H9 (cell line): Measurements from ENCODE around the gene PIGX. TPM values are rescaled to one million over a fixed set of nuclear protein-coding genes. Genes with fewer than 3 reads are reported as not detected.

Source experiments
- DNase-seq: peaks from one replicate; pipeline ENCODE4 v3.0.0-alpha.2; 2017
- H2AFZ ChIP-seq: one replicate; pipeline ENCODE4 v1.6.1; 2013; ENCODE audit warnings: mild to moderate bottlenecking, low read length, control low read depth, moderate library complexity
- H2AK5ac ChIP-seq: 2 replicates; pipeline ENCODE4 v1.6.1; 2013; ENCODE audit warnings: low read length, control low read depth, mixed read lengths; ENCODE audit not compliant: insufficient read length
- H2BK120ac ChIP-seq: one replicate; pipeline ENCODE4 v1.6.1; 2013; ENCODE audit warnings: low read depth, mild to moderate bottlenecking, low read length, control low read depth, inconsistent platforms; ENCODE audit not compliant: poor library complexity, severe bottlenecking
- H2BK12ac ChIP-seq: 2 replicates; pipeline ENCODE4 v1.6.1; 2013; ENCODE audit warnings: low read length, control low read depth, mixed read lengths, low read depth; ENCODE audit not compliant: insufficient read length
- H2BK15ac ChIP-seq: 2 replicates; pipeline ENCODE4 v1.6.1; 2013; ENCODE audit warnings: low read depth, low read length, control low read depth
- H2BK20ac ChIP-seq: one replicate; pipeline ENCODE4 v1.6.1; 2013; ENCODE audit warnings: low read depth, mild to moderate bottlenecking, low read length, control low read depth, inconsistent platforms; ENCODE audit not compliant: poor library complexity, severe bottlenecking
- H2BK5ac ChIP-seq: 2 replicates; pipeline ENCODE4 v1.6.1; 2013; ENCODE audit warnings: low read length, control low read depth, mixed read lengths; ENCODE audit not compliant: insufficient read length
- H3K14ac ChIP-seq: 2 replicates; pipeline ENCODE4 v1.6.1; 2013; ENCODE audit warnings: low read length, control low read depth; ENCODE audit not compliant: insufficient read depth
- H3K18ac ChIP-seq: 2 replicates; pipeline ENCODE4 v1.6.1; 2013; ENCODE audit warnings: low read depth, mild to moderate bottlenecking, mixed read lengths, low read length, control low read depth; ENCODE audit not compliant: insufficient read length
- H3K23ac ChIP-seq: 2 replicates; pipeline ENCODE4 v1.6.1; 2013; ENCODE audit warnings: low read length, control low read depth, mixed read lengths, low read depth; ENCODE audit not compliant: insufficient read length
- H3K23me2 ChIP-seq: 2 replicates; pipeline ENCODE4 v1.6.1; 2013; ENCODE audit warnings: low read depth, mild to moderate bottlenecking, mixed read lengths, low read length, control low read depth; ENCODE audit not compliant: insufficient read length, poor library complexity, severe bottlenecking
- H3K27ac ChIP-seq: 2 replicates; pipeline ENCODE4 v1.5.1; 2013; ENCODE audit warnings: low read length, control low read depth, mixed read lengths, low read depth; ENCODE audit not compliant: insufficient read length
- H3K27me3 ChIP-seq: 2 replicates; pipeline ENCODE4 v1.6.1; 2013; ENCODE audit warnings: low read length, control low read depth, inconsistent platforms; ENCODE audit not compliant: insufficient read depth
- H3K4ac ChIP-seq: 2 replicates; pipeline ENCODE4 v1.6.1; 2013; ENCODE audit warnings: low read depth, mild to moderate bottlenecking, control low read depth, inconsistent platforms, low read length, moderate library complexity
- H3K4me1 ChIP-seq: 2 replicates; pipeline ENCODE4 v1.6.1; 2013; ENCODE audit warnings: low read length, control low read depth, inconsistent platforms; ENCODE audit not compliant: insufficient read depth
- H3K4me2 ChIP-seq: 2 replicates; pipeline ENCODE4 v1.6.1; 2013; ENCODE audit warnings: low read length, control low read depth, mixed read lengths; ENCODE audit not compliant: insufficient read length, insufficient read depth
- H3K56ac ChIP-seq: 2 replicates; pipeline ENCODE4 v1.6.1; 2013; ENCODE audit warnings: low read depth, mild to moderate bottlenecking, mixed read lengths, low read length, control low read depth; ENCODE audit not compliant: insufficient read length
- H3K79me1 ChIP-seq: 2 replicates; pipeline ENCODE4 v1.6.1; 2013; ENCODE audit warnings: low read depth, mild to moderate bottlenecking, moderate library complexity, low read length, control low read depth, inconsistent platforms; ENCODE audit not compliant: insufficient read depth, poor library complexity, severe bottlenecking
- H3K79me2 ChIP-seq: 2 replicates; pipeline ENCODE4 v1.6.1; 2013; ENCODE audit warnings: low read length, control low read depth, inconsistent platforms; ENCODE audit not compliant: insufficient read depth
- H3K9ac ChIP-seq: 2 replicates; pipeline ENCODE4 v1.6.1; 2013; ENCODE audit warnings: low read length, control low read depth, mixed read lengths; ENCODE audit not compliant: insufficient read length; ENCODE audit errors: extremely low read depth
- H3K9me3 ChIP-seq: one replicate; pipeline ENCODE4 v1.6.1; 2013; ENCODE audit warnings: low read depth, low read length, inconsistent platforms; ENCODE audit not compliant: control insufficient read depth
- H3T11ph ChIP-seq: one replicate; pipeline ENCODE4 v1.6.1; 2013; ENCODE audit warnings: mild to moderate bottlenecking, low read length, control low read depth, inconsistent platforms
- H4K20me1 ChIP-seq: one replicate; pipeline ENCODE4 v1.6.1; 2013; ENCODE audit not compliant: control insufficient read depth, insufficient read length, insufficient read depth
- H4K5ac ChIP-seq: 2 replicates; pipeline ENCODE4 v1.6.1; 2013; ENCODE audit warnings: low read depth, mild to moderate bottlenecking, mixed read lengths, low read length, control low read depth; ENCODE audit not compliant: insufficient read length
- H4K8ac ChIP-seq: replicated peaks from 2 replicates; pipeline ENCODE4 v1.6.1; 2013; ENCODE audit warnings: low read length, control low read depth, mixed read lengths, low read depth; ENCODE audit not compliant: insufficient read length
- H4K91ac ChIP-seq: 2 replicates; pipeline ENCODE4 v1.6.1; 2013; ENCODE audit warnings: low read depth, mild to moderate bottlenecking, moderate library complexity, mixed read lengths, low read length, control low read depth; ENCODE audit not compliant: insufficient read length
- H3K27ac Mint-ChIP-seq, 3 experiments: 2 replicates in 2 of 3; 3 replicates in 1 of 3; pipeline ENCODE4 v1.8.0; 2020 to 2021; ENCODE audit warnings: mixed read lengths in 3 of 3, mild to moderate bottlenecking in 1 of 3, moderate library complexity in 1 of 3
- H3K27me3 Mint-ChIP-seq: 2 replicates; pipeline ENCODE4 v1.8.0; 2021; ENCODE audit warnings: low read depth, mild to moderate bottlenecking, moderate library complexity, mixed read lengths
- H3K36me3 Mint-ChIP-seq, 3 experiments: 2 replicates in 2 of 3; 3 replicates in 1 of 3; pipeline ENCODE4 v1.8.0; 2020 to 2021; ENCODE audit warnings: low read depth in 3 of 3, mixed read lengths in 3 of 3; ENCODE audit not compliant: insufficient read depth in 1 of 3
- H3K4me1 Mint-ChIP-seq, 2 experiments: 2 replicates each; pipeline ENCODE4 v1.8.0; 2020; ENCODE audit warnings: mixed read lengths in 2 of 2
- H3K4me3 Mint-ChIP-seq, 2 experiments: 2 replicates in 1 of 2; 3 replicates in 1 of 2; pipeline ENCODE4 v1.8.0; 2020 to 2021; ENCODE audit warnings: mild to moderate bottlenecking in 2 of 2, mixed read lengths in 2 of 2, moderate library complexity in 1 of 2
- H3K9me3 Mint-ChIP-seq, 2 experiments: 2 replicates in 1 of 2; 3 replicates in 1 of 2; pipeline ENCODE4 v1.8.0; 2020; ENCODE audit warnings: mild to moderate bottlenecking in 2 of 2, mixed read lengths in 2 of 2, moderate library complexity in 1 of 2
- WGBS: extraction: QIAGEN DNeasy Blood & Tissue Kit; methylation state at CpG from one replicate; pipeline ENCODE4 v1.1.7; 2013; ENCODE audit warnings: missing lambda C conversion rate, low lambda C conversion rate, mixed read lengths; ENCODE audit not compliant: insufficient read length; ENCODE audit errors: extremely low coverage; 5-methylcytosine and 5-hydroxymethylcytosine counted together
- total RNA-seq: library from RNA; stranded (reverse); gene quantifications from 2 replicates; pipeline ENCODE4 v1.2.1, GENCODE V29; 2021
- TF ChIP-seq, protein P1 (sequence below): fragments of 200-600 bp; sonication (generic); conservative IDR thresholded peaks from 3 replicates; pipeline ENCODE4 v1.8.0; 2021; ENCODE audit warnings: antibody characterized with exemption, mild to moderate bottlenecking

Gene PIGX
- total RNA-seq, 1 experiment from 2014 or later: 20.0 TPM

DNA sequence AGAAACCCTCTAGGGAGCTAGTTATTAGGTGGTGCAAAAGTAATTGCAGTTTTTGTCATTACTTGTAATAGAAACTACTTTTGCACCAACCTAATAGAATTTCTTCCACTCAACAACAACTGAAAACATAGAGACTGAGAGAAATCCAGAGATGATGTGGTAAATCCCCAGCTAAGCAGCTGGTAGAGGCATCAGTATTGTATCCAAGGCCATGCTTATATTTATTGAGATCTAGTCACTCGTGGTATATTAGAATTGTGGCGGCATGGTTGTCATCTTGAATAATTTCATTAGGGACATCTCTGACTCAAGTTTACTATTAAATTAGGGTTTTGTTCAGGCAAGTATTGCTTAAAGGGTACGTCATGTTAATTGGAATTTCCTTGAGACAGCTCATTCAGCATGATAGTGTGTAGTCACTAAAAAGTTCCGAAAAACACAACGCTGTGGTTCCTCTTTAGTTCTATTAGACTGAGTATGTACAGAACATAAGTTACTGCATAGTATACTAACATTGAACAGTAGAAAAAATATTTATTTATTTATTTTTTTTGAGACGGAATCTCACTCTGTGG lies 62.8 kb downstream of the PIGX start:
- Histone ChIP-seq H3K9ac (no peak overlapping the region), H2BK120ac (no peak overlapping the region), H3K79me2 (peaks cover 44% of the 10 kb centered on the region; the same call in 1 of the 2 replicates), H2BK5ac (no peak overlapping the region), H3K79me1 (peaks cover 3% of the 10 kb centered on the region), H2AK5ac (no peak overlapping the region), H4K20me1 (no peaks in the 10 kb centered on the region), H3K56ac (no peak overlapping the region), H2BK12ac (no peak overlapping the region), H3K18ac (no peak overlapping the region), H2AFZ (no peak overlapping the region), H3K4me2 (no peak overlapping the region), H3K4ac (no peak overlapping the region), H3T11ph (no peak overlapping the region), H3K14ac (no peak overlapping the region), H3K27ac (peak overlapping the region; percentile 41), H4K91ac (no peak overlapping the region), H3K4me1 (peaks cover 4% of the 10 kb centered on the region; the same call in 1 of the 2 replicates), H3K23me2 (no peaks in the 10 kb centered on the region), H3K27me3 (no peaks in the 10 kb centered on the region), H2BK15ac (no peak overlapping the region), H4K8ac (no peak overlapping the region), H3K9me3 (no peaks in the 10 kb centered on the region), H2BK20ac (no peak overlapping the region), H4K5ac (no peak overlapping the region), H3K23ac (no peak overlapping the region)
- Mint-ChIP-seq H3K27me3 (no peaks in the 10 kb centered on the region), H3K9me3 (peaks cover 8 to 16% of the 10 kb centered on the region in 2 experiments), H3K4me3 (no peak overlapping the region), H3K27ac (no peak overlapping the region; a peak in 1 of 7 replicates), H3K4me1 (peaks cover 19 to 26% of the 10 kb centered on the region in 2 experiments), H3K36me3 (peaks cover 23 to 30% (median 26%) of the 10 kb centered on the region in 3 experiments)
- TF ChIP-seq, protein P1, sequence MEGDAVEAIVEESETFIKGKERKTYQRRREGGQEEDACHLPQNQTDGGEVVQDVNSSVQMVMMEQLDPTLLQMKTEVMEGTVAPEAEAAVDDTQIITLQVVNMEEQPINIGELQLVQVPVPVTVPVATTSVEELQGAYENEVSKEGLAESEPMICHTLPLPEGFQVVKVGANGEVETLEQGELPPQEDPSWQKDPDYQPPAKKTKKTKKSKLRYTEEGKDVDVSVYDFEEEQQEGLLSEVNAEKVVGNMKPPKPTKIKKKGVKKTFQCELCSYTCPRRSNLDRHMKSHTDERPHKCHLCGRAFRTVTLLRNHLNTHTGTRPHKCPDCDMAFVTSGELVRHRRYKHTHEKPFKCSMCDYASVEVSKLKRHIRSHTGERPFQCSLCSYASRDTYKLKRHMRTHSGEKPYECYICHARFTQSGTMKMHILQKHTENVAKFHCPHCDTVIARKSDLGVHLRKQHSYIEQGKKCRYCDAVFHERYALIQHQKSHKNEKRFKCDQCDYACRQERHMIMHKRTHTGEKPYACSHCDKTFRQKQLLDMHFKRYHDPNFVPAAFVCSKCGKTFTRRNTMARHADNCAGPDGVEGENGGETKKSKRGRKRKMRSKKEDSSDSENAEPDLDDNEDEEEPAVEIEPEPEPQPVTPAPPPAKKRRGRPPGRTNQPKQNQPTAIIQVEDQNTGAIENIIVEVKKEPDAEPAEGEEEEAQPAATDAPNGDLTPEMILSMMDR: no peak
- DNase-seq: no peak
- no CpG with 5 or more reads among the region's 6 CpGs for WGBS
